HTERT RPE-1 (cell line): ENCODE measurements around the gene CDCP1.

Source experiments
- in situ Hi-C: fragments of 300-500 bp; cut with MboI; formaldehyde crosslinking; loops from 4 replicates; pipeline ENCODE4 v1.14.3; 2020; ENCODE audit warnings: low sequenced_read_pairs

The CDCP1 gene

GRCh38 chr3:45145681-45146614 is at the start of gene CDCP1:
TSS of gene CDCP1 (minus strand) at chr3:45146378. CDS start at chr3:45146287, 91 bp downstream.
- in situ Hi-C loops: no loop called here

GRCh38 chr3:45194791-45195190 is 48.6 kb upstream of the CDCP1 start:
- in situ Hi-C loops: no loop called here

GRCh38 chr3:45191924-45192417 is 45.8 kb upstream of the CDCP1 start:
- in situ Hi-C loops: no loop called here

- in situ Hi-C loops: no loop called here
Measured at GRCh38 chr3:45191424-45191823, 45.2 kb upstream of the CDCP1 start.

- in situ Hi-C loops: no loop called here
Measured at GRCh38 chr3:45188719-45189659, 42.8 kb upstream of the CDCP1 start.

GRCh38 chr3:45187694-45188141 is 41.5 kb upstream of the CDCP1 start:
- in situ Hi-C loops: no loop called here

GRCh38 chr3:45186871-45187270 is 40.7 kb upstream of the CDCP1 start:
- in situ Hi-C loops: no loop called here

GRCh38 chr3:45185461-45185860 is 39.3 kb upstream of the CDCP1 start:
- in situ Hi-C loops: no loop called here

GRCh38 chr3:45185052-45185451 is 38.9 kb upstream of the CDCP1 start:
- in situ Hi-C loops: no loop called here

GRCh38 chr3:45183872-45184262 is 37.7 kb upstream of the CDCP1 start:
- in situ Hi-C loops: no loop called here

- in situ Hi-C loops: no loop called here
Measured at GRCh38 chr3:45182915-45183871, 37.0 kb upstream of the CDCP1 start.

GRCh38 chr3:45181496-45181895 is 35.3 kb upstream of the CDCP1 start:
- in situ Hi-C loops: no loop called here

- in situ Hi-C loops: no loop called here
Measured at GRCh38 chr3:45180899-45181298, 34.7 kb upstream of the CDCP1 start.

GRCh38 chr3:45180051-45180450 is 33.9 kb upstream of the CDCP1 start:
- in situ Hi-C loops: no loop called here

- in situ Hi-C loops: no loop called here
Measured at GRCh38 chr3:45179163-45179562, 33.0 kb upstream of the CDCP1 start.

GRCh38 chr3:45178183-45179023 is 32.2 kb upstream of the CDCP1 start:
- in situ Hi-C loops: no loop called here

GRCh38 chr3:45176912-45177311 is 30.7 kb upstream of the CDCP1 start:
- in situ Hi-C loops: no loop called here

- in situ Hi-C loops: no loop called here
Measured at GRCh38 chr3:45174234-45174633, 28.1 kb upstream of the CDCP1 start.

GRCh38 chr3:45173776-45174175 is 27.6 kb upstream of the CDCP1 start:
- in situ Hi-C loops: no loop called here
